Epithelial cell of proximal tubule (primary cell): Measurements from ENCODE around the gene USP34. TPM values are rescaled to one million over a fixed set of nuclear protein-coding genes. Genes with fewer than 3 reads are reported as not detected.

ENCODE experiments used
- DNase-seq: peaks from one replicate; pipeline ENCODE4 v3.0.0-alpha.2; 2011; ENCODE audit warnings: low read depth
- H3K4me3 ChIP-seq: 2 replicates; pipeline ENCODE4 v1.5.1; 2011; ENCODE audit warnings: low read depth, mild to moderate bottlenecking, low read length
- total RNA-seq: library from RNA; depleted of rRNA; stranded (reverse); fragments of >200 nt; gene quantifications from 2 replicates; pipeline ENCODE4 v1.2.3, GENCODE V29; 2015
- TF ChIP-seq, protein P1 (sequence below): conservative IDR thresholded peaks from 2 replicates; pipeline ENCODE4 v1.5.1; 2012; ENCODE audit warnings: low read depth, mild to moderate bottlenecking, low read length

Gene USP34
- total RNA-seq, 1 donor from 2014 or later: 54.1 TPM

DNA sequence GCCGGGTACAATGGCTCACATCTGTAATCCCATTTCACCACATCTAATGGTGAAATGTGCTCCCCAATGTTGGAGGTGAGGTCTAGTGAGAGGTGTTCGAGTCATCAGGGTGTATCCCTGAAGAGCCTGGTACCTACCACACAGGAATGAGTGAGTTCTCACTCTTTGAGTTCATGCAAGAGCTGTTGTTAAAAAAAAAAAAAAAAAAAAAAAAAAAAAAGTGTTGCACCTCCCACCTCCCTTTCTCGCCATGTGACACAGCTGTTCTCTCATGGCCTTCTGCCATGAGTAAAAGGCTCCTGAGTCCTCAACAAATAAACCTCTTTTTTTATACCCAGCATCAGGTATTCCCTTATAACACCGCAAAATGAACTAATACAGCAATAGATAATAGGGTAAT is 202.6 kb downstream of the USP34 start:
- DNase-seq: no peak

GRCh38 chr2:61266632-61267505 is 204.0 kb downstream of the USP34 start:
- no peak overlapping the region for H3K4me3 ChIP-seq
- DNase-seq: no peak
- TF ChIP-seq, protein P1, sequence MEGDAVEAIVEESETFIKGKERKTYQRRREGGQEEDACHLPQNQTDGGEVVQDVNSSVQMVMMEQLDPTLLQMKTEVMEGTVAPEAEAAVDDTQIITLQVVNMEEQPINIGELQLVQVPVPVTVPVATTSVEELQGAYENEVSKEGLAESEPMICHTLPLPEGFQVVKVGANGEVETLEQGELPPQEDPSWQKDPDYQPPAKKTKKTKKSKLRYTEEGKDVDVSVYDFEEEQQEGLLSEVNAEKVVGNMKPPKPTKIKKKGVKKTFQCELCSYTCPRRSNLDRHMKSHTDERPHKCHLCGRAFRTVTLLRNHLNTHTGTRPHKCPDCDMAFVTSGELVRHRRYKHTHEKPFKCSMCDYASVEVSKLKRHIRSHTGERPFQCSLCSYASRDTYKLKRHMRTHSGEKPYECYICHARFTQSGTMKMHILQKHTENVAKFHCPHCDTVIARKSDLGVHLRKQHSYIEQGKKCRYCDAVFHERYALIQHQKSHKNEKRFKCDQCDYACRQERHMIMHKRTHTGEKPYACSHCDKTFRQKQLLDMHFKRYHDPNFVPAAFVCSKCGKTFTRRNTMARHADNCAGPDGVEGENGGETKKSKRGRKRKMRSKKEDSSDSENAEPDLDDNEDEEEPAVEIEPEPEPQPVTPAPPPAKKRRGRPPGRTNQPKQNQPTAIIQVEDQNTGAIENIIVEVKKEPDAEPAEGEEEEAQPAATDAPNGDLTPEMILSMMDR: no peak

More for the DNA sequence above, 202.6 kb downstream of the USP34 start:
- TF ChIP-seq, protein P1: no peak
- H3K4me3 ChIP-seq: no peak overlapping the region

DNA sequence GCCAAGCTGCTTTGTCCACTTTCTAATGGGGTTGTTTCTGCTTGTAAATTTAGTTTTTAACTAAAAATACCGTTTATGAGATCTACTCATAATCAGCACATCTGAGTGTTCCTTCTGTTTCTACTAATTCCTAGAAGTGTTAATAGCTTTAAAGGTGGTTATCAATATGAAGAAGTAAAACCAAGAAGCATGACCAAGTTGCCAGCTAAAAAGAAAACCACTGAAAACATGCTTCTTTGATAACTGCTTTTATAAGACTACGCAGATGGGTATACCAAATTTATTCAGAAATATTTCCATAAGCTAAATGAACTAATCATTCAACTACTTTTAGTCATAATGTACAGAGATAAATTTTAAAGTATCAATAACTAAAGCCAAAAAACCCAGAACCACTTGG is 207.1 kb downstream of the USP34 start:
- H3K4me3 ChIP-seq: no peak overlapping the region
- DNase-seq: no peak
- TF ChIP-seq, protein P1: no peak

DNA sequence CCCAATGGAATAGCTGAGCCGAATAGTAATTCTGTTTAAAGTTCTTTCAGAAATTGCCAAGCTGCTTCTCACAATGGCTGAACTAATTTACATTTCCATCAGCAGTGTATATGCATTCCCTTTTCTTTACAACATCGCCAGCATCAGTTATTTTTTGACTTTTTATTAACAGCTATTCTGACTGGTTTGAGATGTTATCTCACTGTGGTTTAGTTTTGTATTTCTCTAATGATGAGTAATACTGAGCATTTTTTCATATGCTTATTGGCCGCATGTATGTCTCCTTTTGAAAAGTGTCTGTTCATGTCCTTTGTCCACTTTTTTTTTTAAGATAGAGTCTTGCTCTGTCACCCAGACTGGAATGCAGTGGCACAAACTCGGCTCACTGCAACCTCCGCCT is 208.2 kb downstream of the USP34 start:
- DNase-seq: no peak
- TF ChIP-seq, protein P1: no peak
- no peak overlapping the region for H3K4me3 ChIP-seq

DNA sequence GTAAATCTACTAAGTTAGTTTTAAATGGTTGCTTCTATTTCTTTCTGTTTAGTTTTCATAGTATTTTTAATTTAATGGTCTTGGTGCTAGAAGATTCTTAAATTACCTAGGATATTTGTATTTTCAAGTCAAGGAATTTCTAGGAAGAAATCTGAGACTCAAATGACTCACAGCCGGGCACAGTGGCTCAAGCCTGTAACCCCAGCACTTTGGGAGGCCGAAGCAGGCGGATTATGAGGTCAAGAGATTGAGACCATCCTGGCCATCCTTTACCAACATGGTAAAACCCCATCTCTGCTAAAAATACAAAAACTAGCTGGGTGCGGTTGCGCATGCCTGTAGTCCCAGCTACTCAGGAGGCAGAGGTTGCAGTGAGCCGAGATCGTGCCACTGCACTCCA is 213.4 kb downstream of the USP34 start:
- DNase-seq: no peak
- TF ChIP-seq, protein P1: no peak
- no peak overlapping the region for H3K4me3 ChIP-seq

DNA sequence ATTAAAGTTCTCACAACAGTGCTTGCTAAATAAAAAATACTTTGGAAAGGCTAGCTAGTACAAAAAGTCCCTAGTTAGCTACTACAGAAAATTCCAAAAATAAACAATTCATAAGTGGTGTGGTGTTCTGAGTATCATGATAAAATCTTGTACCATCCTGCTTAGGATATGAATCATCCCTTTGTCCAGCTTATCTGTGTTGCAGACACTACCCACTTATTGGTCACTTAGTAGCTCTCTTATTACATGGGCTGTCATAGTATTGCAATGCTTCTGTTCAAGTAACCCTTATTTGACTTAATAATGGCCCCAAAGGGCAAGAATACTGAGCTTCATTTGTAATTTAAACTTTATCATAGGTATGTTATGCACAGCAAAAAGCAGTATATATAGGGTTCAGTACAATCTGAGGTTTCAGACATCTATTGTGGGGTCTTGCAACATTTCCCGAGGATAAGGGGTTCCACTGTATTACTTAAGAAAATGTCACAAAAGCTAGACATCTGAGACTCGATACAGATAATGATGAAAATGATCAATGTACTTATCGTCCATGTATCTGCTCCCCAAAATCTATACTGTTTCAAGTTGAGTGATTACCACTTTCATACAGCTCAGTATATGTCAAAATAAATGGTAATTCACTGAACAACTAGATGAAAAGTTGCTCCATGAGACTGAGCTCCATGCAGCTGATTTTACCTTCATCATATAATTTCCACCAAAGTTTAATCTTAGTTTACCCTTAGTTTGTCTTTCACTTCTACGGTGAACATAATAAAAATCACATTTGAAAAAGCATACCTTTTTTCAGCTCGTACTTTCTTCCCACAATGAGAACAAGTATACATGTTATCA is 215.1 kb downstream of the USP34 start:
- H3K4me3 ChIP-seq: no peak overlapping the region
- no peak for DNase-seq
- TF ChIP-seq, protein P1: no peak
